ENCODE data around the gene EPB41L4B. TPM values are rescaled to one million over a fixed set of nuclear protein-coding genes. Genes with fewer than 3 reads are reported as not detected.

The EPB41L4B gene
- total RNA-seq, 1 donor from 2014 or later: 0.34 TPM

DNA sequence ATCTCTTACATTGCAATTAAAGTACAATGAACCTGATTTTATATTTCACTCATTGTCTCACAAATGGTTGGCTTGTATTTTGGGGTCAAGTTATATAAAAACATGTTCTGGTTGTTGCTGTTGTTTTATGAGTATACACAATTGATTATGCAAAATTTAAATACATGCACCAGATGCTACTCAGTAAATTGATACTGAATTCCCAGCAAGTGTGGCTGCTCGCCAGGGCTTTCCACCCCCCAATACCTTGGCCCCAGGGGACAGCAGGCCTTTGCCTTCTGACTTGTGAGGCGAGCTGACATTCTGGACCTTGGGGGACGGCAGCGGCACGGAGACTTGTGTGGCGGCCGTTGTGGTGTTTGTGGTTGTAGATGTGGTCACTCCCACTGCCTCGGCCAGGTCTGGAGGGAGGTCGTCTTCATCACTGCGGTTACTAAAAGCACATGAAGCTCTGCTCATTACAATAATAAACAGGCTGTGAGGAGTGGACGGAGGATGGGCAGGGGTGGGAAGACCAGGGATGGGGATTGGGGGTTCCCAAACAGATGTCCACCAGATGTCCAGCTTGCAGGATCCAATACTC lies 126.8 kb downstream of the EPB41L4B start:
- DNase-seq: no peak

DNA sequence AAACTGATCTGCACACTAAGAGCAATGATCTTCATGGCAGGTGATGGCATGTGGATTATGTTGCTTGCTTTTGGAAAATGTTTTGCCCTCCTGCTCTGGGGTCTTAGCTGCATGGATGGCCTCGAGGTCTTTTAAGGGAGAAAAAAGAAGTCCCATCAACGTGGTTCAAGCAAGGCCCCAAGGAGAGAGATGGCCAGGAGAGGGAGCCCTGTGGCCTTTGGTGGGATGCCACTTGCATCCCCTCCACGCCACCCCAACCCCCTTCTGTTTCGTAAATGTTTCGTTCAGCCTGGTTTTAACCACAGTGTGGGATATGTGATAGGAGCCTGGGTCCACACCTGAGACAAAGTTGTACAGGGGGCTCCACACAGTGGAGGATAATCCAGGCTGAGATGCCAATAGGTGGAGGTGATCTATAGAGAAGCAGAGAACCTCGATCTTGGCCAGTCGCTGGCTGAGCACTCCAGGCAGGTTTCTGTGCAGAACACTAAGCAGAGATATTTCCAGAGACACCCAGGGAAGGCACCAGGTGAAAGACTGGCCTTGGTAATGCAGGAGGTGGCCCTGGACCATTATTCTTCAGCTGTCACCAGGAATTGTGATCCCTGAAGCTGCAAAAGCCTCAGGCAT lies 128.0 kb downstream of the EPB41L4B start:
- peak; percentile 16 for DNase-seq

DNA sequence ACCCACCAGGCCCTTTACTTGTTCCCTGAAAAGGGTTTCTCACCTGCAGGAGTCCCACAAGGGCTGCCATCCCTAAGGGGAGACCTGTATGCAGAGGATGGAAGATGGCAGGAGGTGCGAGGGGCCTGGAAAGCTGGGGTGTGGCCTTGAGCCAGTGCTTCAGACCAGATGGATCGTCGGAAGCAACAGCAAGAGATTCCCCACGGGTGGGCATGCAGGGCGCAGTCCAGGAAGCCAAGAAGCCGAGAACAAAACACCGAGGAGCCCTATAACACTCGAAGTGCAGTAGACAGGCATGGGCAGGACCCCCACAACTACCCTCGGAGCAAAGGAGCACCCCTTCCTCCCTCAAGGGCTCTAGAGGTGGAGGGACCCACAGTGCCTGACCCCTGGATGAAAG lies 129.1 kb downstream of the EPB41L4B start:
- no peak for DNase-seq

DNA sequence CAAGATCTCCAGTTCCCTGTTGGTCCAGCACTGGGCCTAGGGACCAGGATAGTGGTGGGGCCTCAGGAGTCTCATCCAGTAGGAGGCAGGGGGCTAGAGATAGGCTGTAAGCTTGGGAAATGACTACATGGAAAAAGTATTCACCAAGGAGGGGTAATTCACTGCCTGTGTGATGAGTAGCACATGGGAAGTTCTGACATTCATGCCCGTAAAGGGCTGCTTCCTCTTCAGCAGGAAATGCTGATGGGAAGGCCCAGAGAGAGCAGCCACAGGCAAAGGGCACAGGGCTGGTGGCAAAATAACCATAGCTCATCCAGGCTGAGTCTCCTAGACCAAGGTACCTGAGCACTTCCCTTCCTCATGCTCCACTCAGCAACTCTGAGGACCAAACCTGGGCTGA lies 130.7 kb downstream of the EPB41L4B start:
- peak; percentile 41 for DNase-seq

DNA sequence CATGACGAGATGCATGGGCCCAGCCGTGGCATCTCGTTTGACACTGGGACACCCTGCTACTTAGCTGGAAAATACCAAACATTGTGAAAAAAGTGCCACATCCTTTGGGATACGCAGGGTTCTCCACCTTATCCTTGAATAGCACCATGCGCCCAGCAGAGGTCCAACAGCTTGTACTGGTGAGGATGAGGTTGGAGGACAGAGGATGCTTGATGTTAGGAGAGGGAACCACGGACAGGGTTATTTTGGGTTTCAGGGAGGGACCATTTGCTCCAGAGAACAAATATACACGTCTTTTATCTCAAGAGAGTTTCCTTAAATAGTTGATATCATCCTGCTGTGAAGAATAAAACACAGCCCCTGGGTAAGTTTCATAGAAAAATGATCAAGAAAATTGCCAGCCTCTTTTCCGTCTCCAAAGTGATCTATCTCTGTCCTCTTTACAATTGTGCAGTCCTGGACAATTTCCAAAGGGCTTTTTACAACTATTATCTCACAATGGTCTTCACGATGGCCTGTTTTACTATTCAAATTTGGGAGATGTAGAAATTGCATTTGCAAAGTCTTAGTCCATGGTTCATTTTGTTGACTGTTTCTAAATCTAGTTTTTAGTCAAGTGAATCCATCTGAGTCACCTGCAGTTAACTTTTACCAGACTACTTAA lies 133.9 kb downstream of the EPB41L4B start:
- DNase-seq: no peak

DNA sequence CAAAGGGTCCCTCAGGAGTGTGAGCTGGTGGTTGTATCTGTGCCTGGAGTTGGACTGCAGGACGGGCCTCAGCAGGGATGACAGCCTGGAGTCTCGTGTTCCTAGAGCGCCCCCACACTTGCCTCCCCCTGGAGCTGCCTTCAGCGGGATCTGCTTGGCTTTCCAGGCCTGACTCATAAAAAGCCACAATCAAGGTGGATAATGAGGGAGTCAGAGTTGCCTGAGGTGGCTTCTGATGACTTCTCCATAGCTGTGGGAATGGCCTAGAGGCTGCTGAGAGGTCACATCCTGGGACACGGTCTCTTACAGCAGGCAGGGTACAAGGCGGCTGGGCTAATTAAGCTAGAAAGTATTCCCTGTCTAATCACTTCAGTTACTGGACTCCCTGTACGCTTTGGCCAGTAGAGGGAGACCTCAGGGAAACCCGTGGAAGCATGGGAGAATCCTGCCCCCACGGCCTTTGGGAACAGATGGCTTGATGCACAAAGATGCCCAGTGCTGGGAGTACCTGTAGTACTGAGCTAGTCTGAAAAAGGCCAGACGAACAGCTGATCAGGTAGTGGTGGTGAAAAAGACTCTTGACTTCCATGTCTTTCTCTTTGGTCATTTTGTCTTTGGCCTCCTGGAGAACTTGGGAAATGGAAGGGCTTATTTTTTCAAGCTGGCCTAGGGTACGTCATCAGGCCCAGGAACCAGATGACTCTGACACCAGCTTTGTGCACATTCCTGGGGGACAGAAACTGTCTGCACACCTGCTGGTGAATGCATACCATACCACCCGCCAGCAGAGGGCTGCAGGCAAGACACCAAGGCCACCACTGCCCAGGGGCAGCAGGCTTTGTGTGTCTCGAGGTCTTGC lies 137.7 kb downstream of the EPB41L4B start:
- DNase-seq: peak; percentile 61

DNA sequence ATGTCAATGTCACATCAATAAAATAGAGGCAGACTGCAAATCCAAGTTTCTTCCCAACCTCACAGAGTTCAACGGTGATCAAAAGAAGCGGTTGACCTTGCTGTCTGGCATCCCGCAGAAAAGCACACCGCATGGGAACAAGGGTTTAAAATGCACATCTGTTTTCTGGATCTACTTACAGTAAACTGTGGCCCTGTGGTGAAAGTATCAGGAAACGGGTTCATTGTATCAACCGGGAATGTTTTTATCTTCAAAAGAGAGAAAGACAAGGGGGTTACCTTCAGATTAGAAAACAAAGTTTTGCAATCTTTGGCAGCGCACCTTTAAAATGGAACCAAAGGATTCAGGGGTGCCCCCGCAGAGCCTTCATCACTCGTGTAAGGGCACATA lies 138.3 kb downstream of the EPB41L4B start:
- DNase-seq: no peak

DNA sequence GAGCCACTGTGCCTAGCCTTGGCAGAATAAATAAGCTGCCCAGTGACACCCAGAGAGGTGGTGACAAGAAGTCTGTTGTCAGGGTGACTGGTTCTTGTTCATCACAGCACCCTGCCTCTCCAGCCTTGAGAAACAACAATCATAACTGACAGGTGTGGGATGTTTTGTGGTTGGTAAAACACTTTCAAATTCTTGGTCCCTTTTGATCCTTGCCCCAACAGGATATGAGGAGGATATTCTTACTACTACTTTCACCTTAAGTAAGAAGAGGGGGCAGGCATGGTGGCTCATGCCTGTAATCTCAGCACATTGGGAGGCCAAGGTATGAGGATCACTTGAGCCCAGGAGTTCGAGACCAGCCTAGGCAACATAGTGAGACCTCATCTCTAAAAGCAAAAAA lies 139.6 kb downstream of the EPB41L4B start:
- no peak for DNase-seq

DNA sequence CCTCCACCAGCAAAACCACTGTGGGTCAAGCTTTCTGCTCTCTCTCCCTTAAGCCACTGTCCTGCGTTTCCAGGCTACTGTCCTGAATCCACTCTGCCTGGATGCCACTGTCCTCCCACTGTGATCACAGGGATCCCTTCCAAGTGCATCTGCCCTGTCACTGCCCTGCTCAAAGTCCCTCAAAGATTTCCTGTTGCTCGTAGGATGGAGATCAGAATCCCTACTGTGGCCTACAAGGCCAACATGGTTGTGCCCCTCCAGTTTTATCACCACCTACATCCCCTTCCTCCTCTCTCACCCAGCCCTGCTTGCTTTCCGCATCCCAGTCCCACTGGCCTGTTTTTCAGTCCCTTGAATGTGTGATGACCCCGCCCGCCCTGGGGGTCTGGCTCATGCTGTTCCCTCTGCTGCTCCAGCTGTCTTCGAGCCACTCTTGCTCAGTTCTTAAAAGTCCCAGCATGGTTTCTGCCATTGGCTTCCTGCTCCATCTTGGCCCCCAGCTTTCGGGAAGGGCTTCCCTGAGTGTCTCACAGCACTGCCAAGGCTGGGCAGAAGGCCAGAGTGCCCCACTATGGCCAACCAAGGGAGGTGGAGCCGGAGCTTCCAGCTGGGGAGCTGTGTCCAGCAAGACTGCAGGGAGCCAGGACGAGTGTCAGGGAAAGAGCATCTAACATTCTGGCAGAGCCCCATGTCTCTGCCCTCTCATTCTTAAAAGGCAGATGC lies 140.9 kb downstream of the EPB41L4B start:
- no peak for DNase-seq

DNA sequence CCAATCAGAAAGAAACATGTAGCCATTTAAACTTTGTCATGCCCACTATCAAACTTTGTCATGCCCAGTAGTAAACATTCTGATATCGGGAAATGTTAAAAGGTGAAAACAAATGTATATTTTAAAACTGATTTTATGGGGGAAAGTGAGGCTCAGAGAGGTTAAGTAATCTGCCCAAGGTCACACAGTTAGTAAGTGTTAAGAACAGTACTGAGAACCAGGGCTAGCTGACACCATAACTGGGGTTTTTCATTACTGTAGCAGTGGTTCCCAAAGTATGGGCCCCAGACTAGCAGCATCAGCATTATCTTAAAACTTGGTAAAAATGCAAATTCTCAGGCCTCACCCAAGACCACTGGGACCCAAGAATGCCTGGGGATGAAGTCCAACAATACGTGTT lies 143.9 kb downstream of the EPB41L4B start:
- DNase-seq: no peak

DNA sequence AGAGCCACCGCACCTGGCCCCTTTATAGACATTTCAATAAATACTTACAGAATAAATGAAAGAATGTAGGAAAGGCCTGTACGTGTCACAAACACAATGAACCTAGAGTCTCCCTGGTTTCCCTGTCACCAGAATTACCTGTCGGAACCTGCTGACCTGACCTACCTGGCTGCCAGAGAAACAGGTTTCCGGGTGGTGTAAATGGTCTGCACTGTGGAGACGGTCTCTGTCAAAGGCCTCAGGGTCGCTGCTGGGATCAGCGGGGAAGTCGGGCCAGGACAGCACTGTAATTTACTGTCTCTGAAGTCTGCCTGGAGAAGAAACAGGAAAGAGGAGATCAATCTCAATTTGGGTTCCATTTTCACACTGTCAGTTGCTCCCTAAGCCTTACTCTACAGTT lies 144.5 kb downstream of the EPB41L4B start:
- no peak for DNase-seq

DNA sequence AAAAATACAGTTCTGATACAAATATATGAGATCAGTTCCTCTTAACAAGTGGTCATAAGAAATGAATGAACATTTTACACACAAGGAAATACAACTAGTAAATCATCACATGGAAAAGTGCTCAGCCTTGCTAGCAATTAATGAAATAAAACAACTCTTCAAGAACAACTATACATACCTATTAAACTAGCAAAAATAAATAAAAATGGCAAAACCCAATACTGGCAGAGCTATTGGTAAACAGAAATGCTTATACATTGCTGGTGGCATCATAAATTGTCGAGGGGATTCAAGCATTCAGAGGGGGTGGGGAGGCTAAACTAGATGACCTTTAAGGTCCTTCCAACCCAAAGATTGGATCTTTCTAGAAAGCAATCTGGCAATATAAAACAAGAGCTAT lies 147.9 kb downstream of the EPB41L4B start:
- DNase-seq: no peak

DNA sequence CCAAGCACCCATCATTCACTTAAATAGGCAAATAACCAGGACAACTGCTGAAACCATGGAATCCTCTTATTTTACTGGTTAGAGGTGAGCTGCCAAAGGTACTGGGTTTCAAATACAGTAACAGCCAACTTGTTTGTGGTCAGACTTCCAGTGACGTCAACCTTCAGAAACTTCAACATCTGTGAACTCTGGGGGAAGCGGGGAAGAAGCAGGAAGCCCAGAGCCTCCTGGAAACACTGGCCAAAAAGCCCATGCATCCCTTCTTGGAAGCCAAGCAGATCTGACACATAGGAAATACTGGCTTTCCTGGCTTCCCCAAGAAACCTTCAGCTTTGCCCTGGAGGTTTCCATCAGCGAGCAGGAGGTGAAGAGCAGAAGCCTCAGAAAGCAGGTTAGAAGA lies 148.9 kb downstream of the EPB41L4B start:
- peak; percentile 21 for DNase-seq

DNA sequence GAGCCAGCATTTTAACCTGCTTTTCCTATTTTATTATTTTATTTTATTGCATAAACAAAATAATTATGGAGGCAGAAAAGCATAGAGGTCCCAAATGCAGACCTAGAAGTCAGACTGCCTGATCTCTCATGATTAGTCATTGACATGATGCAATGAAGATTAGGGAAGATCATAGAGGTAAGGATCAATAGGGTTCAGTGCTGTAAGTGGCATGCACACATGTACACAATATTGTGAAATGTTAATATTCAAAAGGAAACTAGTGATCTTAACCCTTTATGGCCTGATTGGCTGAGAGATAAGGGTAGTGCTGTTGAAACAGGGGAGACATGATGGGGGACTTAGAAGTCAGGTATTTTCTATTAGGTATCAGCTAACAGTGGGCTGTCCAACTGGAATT lies 152.7 kb downstream of the EPB41L4B start:
- no peak for DNase-seq

DNA sequence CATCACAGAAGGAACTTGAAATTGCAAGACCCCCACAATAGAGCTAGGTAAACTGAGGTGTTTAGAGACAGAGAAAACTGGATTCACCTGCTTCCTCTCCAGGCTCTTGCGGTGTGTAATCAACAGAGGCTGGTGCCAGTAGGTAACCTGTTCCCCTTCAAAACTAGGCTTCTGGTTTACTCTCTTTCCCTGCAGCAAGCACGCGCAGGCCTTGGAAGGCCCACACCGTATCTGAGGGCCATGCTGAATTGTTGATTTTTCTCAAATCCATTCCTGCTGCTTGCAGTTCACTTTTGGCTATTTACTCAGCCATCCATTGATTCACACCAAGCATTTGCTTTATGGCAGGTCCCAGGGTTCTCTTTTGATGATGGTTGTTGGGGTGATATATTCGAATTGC lies 153.1 kb downstream of the EPB41L4B start:
- no peak for DNase-seq

DNA sequence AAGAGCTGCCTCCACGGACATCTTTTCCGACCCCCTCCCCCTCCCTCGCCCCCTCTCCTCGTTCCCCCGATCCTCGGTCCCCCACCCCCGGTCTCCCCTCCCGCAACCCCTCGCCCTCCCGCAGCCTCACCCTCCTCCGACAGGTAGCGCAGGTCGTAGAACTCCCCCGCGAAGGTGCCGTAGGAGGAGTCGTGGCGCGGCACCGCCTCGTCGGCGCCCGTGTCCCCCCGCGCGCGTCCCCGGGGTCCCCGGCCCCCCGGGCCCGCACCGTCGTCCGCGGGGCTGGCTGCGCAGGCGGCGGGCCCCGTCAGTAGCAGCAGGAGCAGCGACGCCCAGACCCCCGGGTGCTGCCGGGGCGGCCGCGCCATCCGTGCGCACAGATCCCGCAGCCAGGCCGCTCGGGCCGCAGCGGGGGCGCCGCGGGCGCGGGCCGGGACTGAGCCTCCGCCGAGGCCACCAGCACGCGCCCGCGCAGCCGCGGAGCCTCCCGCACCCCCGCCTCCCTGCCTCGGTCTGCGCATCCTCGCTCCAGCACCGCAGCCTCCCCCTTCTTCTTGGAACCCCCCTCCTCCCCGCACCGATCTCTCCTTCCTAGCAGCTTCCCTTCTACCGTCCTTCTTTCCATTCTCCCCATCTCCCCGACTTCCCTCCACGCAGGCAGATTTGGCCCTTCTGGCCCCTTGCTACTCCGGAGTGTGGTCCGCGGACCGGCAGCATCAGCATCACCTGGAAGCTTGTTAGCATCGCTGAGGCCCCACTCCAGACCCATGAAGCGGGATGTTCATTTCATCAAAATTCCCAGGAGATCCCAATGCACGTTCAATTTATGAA lies 153.9 kb downstream of the EPB41L4B start, which contains the start of gene FRRS1L:
Gene FRRS1L (minus strand): TSS at position 479 of the 831 bp plus-strand sequence. CDS start 111 bp downstream, at position 368.
- DNase-seq: no peak

DNA sequence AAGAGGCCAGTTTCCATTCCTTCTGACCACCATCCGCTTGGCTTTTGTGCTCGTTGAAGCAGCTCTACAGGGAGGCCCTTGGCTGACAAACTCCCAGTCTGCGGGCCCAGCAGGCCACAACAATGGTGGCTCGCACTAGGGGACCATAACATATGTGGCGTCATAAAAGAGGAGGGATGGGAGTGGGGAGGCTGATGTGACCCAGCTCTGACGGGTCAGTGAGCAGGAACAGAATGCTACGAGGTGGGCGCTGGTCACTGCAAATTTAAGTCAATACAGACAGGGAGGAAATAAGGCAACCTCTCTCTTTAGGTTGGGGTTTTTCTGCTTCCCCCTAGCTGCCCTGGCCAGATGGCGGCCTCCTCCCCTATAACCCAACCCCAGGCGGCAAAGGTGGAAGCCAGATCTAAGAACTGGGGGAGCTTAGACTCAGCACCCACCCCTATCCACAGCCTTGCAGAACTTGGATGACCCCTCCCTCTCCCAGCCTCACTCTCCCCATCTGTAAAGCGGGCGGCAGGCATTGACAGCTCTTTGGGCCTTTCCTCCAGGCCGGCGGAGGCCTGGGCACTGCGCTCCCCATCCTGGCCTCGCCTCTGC lies 154.6 kb downstream of the EPB41L4B start:
- no peak for DNase-seq

DNA sequence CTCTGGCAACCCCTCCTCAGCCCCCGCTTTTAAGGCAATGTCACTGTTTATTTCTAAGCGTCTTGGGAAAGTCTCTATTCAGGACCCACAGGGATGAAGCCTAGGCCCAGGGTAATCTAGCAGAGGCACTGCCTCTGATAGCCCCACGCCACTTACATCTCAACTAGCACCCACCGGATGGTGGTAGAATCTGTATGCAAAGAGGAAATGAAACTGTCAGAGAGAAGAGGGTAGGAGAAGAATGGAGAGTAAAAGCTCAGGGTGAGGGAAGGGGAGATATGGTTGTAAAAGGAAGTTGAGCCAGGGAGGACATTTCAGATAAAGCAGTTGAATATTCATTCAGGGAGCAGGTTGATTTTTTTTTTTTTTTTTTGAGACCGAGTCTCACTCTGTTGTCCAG lies 156.8 kb downstream of the EPB41L4B start:
- DNase-seq: no peak

DNA sequence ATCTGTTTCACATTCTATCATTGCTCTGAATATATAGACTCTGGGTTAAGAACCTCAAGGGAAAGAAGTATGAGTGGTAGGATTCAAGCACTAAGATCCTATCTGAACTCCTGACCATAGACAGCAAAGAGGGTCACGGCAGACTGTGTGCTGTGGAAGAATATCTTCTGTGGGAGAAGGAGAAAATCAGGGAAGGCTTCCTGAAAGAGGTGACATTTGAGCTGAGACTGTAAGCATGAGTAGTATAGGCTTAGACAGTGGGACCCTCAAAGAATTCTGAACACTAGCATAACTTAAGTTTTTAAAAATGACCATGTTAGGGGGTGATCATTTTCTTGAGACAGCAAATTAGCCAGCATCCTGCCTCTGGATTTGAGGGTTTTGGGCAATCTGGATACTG lies 157.7 kb downstream of the EPB41L4B start:
- DNase-seq: no peak

DNA sequence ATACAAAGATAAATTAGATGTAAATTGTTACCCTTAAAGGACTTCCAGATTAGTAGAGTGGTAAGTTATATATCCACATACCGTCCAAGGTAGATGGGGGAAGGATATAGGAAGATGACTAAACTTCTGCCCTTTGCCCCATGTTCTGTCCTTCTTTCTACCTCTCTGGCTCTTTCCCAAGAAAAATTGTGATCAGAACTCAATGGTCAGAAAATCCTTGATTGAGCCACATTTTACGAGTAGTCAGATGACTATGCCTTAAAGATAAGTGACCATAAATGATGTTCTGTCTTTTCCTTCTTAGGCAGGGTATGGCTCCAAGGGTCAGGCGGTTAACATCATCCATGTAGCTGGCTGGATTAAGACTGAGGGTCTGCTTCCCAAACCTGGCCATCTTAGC lies 158.2 kb downstream of the EPB41L4B start:
- no peak for DNase-seq

DNA sequence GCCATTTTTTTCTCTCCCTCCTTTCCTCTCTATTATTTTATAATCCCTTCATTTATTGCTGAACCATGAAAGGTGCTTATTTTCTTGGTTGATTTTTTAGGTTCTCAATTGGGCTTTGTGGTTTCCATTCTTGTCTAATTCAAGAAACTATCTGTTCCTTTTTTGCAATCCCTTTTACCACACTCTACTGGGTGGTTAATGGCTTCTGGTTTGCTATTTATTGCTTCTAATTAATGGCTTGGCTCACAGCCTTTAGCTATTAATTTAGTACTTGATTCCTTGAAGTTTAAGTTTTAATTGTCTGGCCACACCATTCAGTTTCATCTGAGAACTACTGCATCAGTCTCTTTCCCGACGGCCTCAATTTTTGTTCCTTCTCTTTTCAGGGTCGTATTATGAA lies 159.4 kb downstream of the EPB41L4B start:
- no peak for DNase-seq

Measured in dermis blood vessel endothelial cell (primary cell).